GM12874 (cell line): ENCODE results near the gene TBXA2R.

Experiments used
- TF ChIP-seq, protein P1 (sequence below): IDR thresholded peaks from 2 replicates; pipeline ENCODE4 v1.5.1; 2011; ENCODE audit warnings: low read depth, mild to moderate bottlenecking, control low read depth, low read length, moderate library complexity; ENCODE audit not compliant: insufficient read depth

Gene TBXA2R

DNA sequence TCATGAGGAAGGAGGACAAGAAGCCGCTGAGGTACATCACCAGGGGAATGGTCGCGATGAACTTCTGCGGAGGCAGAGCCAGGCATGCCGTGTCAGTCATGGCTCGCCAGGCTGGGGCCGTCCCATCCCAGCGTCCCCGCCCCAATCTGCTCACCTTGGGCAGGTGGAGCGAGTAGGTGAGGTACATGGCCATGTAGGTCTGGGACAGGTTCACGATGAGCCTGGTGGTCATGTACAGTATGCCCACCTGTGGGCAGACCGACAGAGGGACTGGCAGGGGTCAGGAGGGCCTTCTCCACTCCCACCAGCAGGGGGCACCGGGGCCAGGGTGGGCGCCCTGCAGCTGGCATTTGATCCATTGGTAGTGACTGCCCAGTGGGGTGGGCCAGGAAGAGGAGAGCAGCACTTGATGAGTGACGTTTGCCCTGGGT is 59.4 kb downstream of the TBXA2R start:
- TF ChIP-seq, protein P1, sequence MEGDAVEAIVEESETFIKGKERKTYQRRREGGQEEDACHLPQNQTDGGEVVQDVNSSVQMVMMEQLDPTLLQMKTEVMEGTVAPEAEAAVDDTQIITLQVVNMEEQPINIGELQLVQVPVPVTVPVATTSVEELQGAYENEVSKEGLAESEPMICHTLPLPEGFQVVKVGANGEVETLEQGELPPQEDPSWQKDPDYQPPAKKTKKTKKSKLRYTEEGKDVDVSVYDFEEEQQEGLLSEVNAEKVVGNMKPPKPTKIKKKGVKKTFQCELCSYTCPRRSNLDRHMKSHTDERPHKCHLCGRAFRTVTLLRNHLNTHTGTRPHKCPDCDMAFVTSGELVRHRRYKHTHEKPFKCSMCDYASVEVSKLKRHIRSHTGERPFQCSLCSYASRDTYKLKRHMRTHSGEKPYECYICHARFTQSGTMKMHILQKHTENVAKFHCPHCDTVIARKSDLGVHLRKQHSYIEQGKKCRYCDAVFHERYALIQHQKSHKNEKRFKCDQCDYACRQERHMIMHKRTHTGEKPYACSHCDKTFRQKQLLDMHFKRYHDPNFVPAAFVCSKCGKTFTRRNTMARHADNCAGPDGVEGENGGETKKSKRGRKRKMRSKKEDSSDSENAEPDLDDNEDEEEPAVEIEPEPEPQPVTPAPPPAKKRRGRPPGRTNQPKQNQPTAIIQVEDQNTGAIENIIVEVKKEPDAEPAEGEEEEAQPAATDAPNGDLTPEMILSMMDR, result peak; percentile 79

DNA sequence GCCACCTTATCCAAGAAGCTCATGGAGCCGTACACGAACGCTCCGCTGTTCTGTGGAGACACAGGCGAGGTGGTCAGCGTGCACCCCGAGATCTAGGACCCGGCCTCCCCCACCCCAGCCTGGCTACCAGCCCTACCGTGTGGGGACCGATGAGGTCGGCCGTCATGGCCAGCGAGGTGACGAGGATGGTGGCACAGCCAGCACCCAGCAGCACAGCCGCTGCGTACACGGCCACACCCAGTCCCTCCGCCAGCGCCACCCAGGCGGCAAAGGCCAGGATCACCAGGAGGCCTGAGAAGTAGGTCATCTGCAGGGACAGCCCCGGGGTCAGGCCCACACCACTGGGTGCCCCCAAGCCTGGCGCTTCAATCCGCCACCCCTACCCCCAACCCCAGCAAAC is 60.6 kb downstream of the TBXA2R start:
- TF ChIP-seq, protein P1, result no peak

DNA sequence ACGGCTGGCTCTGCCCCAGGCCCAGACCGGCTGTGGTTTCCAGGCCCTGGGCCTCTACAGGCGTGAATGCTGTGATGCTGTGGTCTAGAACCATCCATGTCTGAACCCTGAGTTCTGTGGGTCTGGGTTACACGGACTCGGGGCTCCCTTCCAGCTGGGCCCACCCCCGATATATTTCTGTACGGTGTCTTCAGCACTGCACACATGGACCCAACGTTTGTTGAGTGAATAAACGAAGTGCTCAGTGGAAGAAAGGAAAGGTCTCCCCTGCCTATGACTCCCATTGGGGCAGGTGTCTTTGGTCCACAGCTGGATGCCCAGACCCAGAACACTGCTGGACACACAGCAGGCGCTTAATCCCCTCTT is 61.0 kb downstream of the TBXA2R start:
- TF ChIP-seq, protein P1, result no peak

DNA sequence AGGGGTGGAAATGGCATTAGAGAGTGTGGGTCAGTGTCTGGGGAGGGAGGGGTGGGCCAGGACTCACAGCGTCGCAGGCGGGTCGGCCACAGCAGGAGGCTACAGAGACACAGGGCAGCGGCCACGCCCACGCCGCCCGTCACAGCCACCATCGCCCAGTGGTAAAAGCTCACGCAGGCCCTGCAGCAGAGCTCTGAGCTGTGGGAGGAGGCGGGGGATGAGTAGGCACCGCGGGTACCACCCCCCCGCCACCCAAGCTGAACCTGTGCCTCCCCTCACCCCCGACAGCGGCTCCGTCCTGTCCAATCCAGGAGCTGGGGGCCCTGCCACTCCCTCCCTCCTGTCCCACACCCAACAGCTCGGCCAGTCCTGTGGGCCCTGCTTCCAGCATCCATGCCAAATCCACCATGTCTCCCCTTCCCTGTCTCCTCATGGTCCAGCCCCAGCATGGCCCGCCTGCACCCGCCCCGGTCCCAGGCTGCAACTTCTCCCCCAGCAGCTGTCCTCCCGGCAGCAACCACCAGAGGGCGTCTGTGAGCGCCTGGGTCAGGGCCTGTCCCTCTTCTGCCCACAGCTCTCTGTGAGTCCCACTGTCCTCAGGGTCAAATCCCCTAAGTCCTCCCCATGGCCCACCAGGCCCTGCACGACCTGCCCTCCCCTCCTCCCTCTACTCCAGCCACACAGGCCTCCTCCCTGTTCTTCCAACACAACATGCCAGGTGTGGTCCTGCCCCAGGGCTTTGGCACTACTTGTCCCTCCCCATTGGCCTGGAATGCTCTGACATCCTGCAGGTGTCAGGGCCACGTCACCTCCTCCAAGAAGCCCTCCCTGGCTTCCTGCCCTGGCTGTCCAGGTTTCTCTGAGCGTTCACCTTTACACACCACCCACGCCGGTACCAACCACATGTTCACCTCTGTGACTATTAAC is 61.7 kb downstream of the TBXA2R start:
- TF ChIP-seq, protein P1, result peak; percentile 98
